HG03521 (cell line): ENCODE data around the gene TSPAN5.

ENCODE experiments used
- ATAC-seq: cut with Tn5 transposase; IDR thresholded peaks from one replicate; pipeline ENCODE4 v1.9.1; 2021; ENCODE audit warnings: mild to moderate bottlenecking, moderate library complexity; ENCODE audit not compliant: unreplicated experiment

The TSPAN5 gene

DNA sequence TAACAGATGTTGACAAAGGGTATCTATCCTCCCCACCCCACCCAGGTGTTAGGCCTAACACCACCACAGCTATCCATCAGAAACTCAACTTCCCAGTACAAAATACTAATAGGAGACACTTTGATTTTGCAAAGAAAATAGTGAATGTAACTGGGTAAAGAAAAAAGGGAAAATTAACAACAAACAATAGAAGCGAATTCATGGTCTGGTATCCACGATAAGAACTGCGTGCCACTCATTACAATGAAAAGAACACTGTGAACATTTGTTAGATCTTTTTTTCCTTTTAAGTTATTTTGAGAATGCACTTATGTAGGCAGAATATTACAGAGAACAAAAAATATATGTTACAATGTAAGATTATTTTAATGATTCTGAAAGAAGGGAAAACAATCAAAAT is 12.0 kb downstream of the TSPAN5 start:
- no peak for ATAC-seq

DNA sequence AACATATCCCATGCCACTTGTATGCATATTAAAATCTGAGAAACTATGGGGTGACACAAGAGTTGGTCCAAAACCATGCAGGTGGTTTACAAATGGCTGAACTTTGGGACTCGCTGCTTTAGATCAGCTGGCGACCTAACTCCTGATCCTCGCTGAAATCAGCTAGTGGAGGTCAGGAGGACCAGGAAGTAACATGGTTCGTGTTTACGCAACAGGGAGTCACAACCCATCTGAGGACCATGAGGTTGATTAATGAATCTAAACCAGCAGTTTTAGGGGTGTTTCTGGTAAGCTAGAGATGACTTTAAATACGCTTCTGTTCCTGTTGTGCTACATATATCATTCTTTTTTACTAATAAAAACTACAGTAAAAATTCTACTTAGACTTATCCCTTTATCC is 12.9 kb downstream of the TSPAN5 start:
- ATAC-seq = no peak

DNA sequence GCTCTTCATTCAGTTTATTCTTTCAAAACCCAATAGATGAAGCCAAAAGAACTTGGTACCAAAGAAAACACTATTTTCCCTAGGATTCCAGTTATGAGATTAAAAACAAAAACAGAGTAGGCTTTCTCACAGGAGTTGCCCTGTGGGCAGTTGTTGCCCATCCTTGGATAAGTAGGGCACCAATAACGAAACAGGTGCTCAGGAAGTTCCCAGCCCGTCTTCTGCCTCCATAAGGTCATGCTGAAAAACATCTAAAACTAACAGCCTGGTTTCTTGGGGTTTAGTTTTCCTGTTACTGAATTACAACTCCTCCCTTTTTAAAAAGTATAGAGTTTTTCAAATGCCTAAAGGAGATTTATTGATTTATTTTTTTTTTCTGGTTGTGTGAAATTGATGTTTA is 14.7 kb downstream of the TSPAN5 start:
- ATAC-seq = no peak

DNA sequence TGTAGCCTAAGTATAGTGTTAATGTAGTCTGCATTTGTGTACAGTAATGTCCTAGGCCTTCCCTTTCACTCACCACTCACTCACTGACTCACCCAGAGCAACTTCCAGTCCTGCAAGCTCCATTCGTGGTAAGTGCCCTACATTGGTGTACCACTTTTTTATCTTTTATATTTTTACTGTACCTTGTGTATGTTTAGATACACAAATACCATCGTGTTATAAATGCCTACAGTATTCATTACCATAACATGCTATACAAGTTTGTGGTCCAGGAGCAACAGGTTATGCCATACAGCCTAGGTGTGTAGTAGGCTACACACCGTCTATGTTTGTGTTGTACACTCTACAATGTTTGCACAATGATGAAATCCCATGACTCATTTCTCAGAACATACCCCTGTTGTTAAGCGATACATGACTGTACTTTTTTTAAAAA is 15.4 kb downstream of the TSPAN5 start:
- ATAC-seq = no peak

DNA sequence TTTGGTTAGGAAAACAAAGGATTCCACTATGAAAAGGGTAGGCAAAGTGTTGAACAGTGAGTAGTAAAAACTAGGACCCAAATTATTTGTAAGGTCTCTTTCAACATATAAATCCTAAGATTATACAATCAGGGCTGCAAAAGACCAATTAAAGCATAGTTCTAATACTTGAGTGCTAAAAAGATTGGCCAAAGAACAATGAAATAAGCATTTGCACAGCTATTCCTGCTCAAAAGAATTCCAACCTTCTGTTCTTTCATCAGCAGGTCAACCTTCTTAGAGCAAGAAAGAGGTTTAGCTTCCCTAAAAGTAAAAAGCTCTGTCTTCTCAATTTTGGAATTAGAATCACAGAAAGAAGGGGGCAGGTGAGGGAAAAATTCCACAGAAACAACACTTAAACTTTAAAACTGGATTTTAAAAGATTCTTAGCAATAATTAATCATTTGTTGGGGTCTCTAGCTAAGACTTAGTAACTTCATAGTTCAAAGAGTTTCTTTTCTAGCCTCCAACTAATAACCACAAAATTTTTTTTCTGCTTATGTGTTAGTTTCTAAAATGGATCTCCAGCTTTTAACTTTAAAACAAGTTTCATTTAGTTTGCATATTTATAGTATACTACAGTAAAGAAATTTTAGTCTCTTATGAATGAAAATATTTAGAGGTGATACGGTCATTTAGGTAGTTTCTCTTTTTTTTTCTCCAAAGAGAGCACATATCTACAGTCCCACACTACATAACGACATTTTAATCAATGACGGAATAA is 16.3 kb downstream of the TSPAN5 start:
- ATAC-seq = no peak

DNA sequence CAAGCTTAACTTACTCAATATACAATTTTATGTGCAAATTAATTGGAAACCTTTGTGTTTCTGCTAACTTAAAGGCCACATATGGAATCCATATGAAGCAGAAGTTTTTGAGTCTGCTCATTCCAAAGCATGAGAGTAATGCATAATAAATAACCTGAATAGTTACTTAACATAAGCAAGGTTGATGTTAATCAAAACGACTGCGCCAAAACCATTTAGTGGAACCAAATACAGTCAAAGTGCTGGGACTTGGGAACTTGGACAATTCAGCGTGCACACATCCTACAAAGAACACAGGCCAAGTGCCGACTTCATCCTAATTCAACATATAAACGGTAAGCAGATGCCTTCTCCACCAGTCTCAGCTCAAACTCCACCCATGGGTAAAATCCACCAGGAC is 17.0 kb downstream of the TSPAN5 start:
- no peak for ATAC-seq

DNA sequence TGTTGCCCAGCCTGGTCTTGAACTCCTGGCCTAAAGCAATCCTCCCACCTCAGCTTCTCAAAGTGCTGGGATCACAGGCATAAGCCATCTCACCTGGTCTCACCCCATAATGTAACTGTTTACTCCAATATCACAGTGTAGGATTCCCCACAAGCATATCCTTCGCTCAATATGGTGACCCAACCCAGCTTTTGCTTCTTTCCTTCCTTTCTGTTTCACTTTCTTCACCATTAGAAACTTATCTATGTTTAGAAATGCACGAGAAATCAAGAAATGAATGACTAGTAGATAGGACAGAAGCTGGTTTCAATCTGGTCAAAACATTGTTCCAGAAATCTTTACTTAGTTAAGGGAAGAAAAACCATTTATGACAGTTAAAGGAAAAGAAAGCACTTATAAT is 18.9 kb downstream of the TSPAN5 start:
- peak; percentile 73 for ATAC-seq

DNA sequence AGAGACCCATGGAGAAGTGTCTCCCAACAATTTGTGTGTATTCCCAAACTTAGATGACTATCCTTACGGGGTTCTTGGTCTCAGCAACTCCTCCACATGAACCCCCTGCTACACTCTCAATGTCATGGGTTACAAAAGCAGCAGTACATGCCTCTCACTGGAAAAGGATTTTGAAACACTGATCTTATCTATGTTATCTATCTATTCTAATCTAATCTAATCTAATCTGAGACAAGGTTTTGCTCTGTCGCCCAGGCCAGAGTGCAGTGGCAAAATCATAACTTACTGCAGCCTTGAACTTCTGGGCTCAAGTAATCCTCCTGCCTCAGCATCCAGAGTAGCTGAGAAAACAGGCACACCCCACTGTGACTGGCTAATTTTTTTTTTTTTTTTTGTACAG is 19.3 kb downstream of the TSPAN5 start:
- no peak for ATAC-seq

DNA sequence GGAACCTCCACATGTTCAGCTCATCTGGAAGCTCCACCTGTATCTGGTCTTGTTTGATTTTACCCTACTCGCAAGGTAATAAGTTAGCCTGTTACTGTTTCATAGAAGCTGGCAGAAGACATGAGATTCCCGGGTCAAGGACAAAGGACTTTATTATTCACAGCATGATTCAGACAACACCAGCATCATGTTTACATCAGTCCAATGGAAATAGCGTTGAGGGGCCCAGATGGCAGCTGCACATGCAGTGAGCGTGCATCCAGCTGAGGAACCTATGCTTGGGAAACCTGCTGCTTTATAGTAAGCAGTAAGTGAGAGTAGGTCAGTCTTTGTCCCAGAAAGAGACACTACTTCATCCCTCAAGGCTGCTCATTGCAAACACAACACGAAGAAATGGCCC is 19.8 kb downstream of the TSPAN5 start:
- no peak for ATAC-seq

DNA sequence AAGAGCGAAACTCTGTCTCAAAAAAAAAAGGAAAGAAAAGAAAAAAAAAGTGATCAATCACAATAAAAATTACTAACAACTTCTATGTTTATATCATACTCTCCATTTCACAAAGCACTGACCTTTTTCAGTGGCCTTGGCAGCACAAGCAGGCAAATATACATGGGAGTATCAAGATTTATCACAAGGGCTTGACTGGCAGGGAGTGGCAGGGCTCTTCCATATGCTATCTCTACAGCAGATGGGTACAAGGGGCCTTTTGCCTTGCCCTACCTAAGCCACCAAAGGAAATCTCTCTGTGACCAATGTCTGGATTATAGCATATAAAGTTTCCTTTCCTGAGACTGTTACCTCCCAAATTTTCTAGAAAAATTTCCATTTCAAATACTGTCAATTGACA is 24.4 kb downstream of the TSPAN5 start:
- ATAC-seq = no peak

DNA sequence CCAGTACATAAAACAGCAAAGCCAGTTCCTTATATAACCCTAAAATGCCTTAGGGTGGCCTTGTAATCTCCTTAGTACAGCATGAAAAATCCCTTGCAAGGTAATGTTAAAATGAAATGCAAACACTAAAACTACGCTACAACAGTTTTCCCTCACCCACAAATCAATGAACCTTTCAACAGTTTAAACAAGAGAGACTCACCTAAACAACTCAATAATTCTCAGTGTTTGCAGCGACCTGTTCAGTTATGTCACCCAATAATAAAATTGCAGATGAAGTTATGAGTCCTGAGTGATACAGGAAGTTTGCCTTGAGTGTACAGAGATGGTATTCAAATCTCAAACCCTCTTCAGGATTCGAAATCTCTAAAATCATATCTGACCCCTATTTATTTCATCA is 25.3 kb downstream of the TSPAN5 start:
- no peak for ATAC-seq

DNA sequence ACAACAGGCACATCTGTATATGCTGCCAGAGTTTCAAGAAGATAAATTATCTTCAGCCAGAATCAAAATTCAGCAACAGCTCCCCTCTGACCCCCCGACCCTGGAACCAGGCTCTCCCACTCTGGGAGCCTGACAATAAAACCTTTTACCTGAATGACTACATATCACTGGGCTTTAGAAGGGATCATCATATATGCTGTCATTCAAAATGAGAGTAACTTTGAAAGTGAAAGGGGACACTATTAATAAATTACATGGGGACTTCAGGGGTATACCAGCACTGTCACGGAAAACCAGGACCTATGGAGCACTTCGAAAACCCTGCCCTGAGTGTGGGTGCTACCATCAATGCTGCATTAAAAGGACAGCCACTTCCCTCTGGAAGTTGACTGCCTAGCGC is 26.2 kb downstream of the TSPAN5 start:
- ATAC-seq = no peak

DNA sequence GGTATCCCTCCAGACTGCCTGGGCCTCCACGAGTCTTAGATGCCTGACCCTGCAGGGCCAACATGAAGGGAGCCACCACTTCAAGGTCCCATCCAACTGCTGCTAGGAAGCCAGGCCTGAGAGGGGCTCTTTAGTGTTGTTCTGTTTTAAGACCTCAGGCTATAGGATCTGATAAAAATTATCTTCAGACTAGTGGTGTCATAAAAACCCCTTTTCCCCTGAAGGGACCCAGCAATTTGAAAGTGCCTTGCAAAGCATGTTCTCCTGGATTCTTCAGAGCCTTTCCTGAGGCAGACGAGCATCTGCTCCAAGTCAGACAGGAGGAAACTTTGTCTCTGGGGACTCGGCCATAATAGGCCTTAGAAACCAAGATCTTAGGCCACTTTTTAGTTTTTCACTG is 26.9 kb downstream of the TSPAN5 start:
- ATAC-seq = no peak

DNA sequence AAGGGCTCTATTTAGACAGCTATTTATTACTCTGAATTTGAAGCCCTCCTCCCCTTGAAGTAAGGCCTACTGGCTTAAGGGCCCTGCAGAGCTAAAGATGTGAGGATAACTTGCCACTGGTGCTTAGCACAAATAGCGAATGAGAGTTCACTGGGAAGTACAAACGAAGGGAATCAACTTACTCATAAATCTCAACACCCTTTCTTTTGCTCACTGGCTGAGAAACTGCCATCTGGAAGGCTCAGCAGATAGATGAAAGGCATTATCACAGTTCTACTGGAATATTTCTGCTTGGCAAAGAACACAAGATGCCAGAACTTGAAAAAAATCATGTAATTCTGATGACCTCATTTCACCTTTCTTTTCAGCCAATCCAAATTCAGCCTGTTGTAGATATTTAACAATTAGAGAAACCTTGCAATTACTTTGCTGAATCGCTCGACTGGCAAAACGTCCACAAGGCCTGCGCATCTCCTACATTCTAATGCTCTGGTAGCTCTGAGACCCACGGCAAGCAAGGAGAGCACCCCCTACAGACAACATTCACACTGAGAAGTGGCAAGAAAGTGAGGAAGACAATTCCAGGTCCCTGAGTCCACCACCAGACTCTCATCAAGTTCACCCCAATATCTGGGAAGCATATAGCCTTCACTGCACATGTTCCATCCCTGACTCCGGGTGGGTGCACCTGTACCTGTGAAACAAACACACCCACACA is 27.5 kb downstream of the TSPAN5 start:
- ATAC-seq = no peak

DNA sequence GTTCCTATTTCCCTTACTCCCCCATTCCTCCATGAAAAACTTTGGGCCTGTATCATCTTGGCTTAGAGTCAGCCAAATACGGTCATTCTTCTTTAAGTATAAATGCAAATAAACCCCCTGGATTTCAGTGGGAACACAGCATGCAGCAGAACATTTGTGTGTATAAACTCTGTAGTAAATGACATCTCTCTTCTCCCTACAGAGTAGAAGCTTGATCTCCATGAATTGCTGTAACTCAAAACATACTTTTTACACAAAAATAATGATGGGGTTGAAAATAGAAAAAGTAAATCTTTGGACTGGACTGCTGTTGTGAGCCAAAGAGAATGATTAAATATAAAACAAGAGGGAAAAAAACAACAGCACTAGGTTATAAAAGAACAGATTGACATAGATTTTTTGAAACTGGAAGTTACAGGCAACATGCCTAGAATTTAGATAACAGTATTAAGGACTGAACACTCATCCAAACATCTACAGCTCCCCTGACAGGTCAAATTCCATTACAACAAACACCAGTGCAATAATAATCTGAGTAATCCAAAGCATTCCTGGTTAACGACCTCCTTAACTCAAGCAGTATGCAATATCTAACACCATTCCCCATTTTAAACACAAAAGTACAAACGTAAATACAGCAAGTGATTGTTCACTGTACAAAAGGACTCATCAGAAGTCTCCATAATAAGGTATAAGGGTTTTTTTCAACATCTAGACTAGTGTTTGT is 30.7 kb downstream of the TSPAN5 start:
- no peak for ATAC-seq

DNA sequence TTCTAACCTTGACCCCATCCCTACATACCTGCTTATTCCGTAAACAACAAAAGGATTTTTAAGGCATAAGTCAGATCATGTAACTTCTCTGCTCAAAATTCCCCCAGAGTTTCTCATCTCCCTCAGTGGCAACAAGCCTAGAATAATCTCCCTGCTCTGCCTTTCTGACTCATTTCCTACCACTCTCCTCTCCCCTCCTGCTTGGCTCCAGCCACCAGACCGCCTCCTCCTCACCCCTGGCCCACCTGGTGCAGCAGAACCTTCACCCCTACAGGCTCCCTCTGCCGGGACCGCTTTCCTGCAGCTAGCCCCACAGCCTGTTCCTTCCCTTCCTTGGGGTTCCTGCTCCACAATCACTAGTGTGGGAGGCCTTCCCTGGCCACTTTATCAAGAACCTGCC is 32.1 kb downstream of the TSPAN5 start:
- no peak for ATAC-seq

DNA sequence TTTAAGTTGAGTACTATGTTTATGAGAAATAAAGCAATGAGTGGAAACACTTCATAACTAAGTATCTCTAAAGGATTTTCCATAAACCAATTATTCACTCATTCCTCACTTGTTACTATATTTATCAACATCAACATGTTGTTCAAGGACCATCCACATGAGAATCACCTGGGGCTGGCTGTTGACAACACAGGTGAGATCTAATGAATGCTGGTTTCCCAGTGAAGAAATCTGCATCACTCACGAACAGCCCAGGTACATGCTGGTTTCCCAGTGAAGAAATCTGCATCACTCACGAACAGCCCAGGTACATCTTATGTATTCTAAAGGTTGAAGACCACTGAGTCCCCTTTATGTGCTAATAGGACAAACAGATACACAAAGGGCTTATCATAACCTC is 32.5 kb downstream of the TSPAN5 start:
- no peak for ATAC-seq

DNA sequence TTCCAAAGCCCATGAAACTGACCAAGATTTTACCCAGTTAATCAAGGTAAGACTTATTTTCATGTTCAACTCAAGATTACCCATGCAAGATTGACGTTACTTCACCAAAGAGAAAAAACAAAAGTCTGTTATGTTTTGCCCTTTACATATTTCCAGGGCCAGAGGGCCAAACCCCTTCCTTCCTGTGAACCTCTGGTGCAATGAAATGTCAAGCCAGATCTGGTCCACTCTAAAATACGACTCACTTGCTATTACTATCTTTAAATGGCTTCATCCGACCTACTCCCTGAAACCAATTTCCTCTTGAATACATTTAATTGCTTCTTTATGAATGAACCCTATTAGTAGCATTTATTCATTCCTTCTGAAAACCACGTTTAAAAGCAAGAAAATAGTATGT is 33.0 kb downstream of the TSPAN5 start:
- no peak for ATAC-seq

DNA sequence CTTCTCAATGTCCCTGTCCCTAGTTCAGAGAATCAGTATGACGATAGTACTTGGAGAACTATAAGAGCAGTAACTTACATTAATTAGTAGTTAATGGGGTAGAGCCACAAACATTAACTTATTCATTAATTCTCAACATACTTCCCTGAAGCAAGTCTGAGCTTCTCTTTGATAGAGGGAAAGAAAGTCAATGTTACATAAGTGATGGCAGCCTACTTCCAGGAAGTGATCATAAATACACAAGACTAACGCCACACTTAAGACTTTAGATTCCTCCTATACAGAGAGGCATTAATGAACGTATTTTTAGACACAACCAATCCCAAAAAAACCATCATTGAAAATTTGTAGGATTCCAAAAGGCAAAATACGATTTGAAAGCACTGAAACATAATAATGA is 33.8 kb downstream of the TSPAN5 start:
- ATAC-seq = no peak

DNA sequence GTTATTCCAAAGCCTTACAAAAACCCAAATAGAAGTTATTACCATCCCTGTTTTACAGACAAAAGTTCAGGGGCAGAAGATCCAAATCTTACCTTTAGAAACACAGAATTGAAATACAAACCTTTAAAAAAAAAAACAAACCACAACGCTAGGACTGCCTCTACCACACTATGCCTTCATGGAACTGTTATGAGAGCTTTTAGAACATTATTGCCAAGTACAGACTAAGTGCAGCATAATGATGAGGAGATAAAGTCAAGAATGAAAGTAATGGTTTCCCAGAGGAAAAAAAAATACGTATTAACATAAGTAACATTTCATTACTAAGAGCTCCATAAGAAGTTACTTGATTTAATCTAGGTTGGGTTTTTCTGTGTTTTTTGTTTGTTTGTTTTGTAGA is 34.3 kb downstream of the TSPAN5 start:
- ATAC-seq = no peak

DNA sequence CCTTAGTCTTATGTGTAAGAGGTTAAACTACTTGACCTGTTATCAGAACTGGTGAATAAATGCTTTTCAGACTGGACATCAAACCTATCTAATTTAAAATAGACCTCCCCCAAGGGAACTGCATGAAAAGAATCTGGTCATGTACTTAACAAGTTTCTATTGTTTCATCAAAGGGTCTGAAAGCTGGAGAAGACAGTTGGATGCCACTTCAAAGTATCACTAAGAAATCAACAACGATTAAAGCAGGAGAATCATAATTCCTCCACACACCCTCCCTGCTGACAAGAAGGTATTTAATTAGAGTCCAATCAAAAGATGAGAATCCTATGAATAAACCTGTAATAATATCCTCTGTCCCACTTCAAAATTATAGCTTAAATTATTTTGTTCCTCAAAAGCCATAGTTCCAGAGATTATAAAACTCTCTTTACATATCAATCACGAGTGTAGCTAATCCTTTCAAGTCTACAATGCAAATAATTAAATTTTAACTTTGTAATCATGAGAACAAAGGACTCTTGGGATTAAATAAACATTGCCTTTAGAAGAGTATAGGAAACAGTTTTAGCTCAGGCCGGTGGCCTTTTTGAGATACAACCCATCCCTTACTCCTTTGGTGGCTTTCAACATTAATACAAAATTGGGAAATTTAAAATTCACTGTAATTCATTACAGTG is 35.1 kb downstream of the TSPAN5 start:
- no peak for ATAC-seq
